COLO829 (cell line): ENCODE measurements around the gene DYRK2.

Experiments
- DNase-seq: peaks from one replicate; pipeline ENCODE4 v3.0.0; 2012; ENCODE audit warnings: low spot score

The DYRK2 gene

DNA sequence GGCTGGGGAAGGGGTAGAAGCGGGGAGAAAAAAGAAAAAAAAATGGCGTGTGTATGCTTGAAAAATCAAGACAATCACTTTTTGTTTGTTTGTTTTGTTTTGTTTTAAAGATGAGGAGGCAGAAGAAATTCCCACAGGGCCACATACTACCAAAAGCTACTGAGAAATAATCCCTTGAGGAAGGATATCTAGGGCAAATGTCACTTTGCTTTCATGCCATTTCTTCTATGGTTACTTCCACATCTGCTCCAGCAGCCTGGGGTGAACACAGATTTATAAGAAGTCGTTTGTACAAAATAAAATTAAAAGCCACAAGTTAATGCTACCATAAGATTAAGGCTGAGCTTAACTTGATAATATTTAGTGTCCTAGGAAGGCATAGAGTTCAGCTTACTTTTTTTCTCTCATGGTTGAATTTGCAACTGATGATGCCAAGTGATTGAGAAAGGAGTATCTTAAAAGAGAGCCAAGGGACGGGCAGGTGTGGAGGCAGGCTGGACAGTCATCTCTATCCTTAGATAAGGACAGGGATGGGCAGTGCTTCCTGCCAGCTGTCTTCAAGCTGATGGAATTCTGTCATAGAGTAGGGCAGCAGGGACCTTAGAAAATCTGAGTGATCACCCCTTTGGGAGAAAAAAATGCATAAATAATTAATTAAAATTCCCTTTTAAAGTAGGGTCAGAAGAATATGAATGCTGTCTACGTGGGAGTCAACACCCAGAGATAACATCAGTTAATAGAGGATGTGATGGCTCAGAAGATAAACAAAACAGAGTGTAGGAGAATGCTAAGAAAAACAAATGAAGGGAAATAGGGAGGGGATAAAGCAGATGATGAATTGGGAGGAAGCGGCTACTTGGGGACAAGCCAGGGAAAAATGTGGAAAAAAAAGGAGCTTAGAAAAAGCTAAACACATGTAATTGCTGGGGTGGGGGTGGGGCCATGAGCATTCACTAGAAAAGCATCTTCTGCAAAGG, 57.1 kb downstream of the DYRK2 start:
- DNase-seq: no peak

GRCh38 chr12:67709367-67709954, 60.9 kb downstream of the DYRK2 start:
- DNase-seq: no peak

DNA sequence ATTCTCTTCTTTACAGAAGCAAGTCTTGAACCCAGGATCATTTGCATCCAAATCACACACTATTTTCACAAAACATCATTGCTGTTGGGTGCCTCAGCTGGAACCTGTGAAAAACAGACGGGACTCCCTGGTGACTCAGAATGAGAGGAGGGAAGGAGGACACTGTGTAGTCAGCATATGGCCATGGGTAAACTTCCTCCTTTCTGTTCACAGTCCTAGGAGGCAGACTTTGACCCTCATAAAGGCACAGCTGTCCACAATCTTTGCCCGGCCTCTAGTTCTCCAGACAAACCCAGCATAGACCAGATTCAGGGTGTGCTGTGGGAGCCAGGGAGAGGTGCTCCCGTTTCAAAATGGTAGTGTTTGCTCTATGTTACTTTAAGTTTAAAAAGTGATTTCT, 62.0 kb downstream of the DYRK2 start:
- no peak for DNase-seq

DNA sequence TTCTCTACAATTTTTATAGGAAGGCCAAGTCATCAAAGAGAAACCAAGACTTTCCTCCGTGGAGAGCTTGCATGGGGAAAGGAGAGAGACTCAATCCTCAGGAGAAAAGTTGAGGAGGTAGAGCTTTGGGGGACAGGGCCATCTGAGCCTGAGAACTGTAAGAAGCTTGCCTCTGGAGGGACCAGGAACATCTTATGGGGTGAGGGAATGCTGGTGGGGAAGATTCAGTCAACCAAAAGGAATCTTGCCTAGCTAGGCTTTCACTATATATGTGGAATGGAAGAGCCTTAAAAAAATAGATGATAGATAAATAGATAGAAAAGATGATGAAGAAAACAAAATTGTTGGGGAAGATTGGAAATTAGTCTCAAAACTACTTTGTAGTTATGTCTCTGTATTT, 63.5 kb downstream of the DYRK2 start:
- no peak for DNase-seq

- DNase-seq: no peak
Measured at GRCh38 chr12:67714648-67715047, 66.1 kb downstream of the DYRK2 start.
